Stimulated activated CD4-positive, alpha-beta T cell treated with anti-CD3 and anti-CD28 coated beads, Interleukin-2, amount 100 ng/mL, for 48 hours (primary cell): ENCODE results near the gene ENTPD8.
"Not testable (repeated sequence)": the region's sequence is repeated elsewhere in the genome, so short reads cannot be mapped to it uniquely, and the experiment has no call there.

ENCODE experiments used
- DNase-seq, 2 donors: peaks; one replicate each; pipeline ENCODE4 v3.0.0-alpha.2; 2020

The ENTPD8 gene

DNA sequence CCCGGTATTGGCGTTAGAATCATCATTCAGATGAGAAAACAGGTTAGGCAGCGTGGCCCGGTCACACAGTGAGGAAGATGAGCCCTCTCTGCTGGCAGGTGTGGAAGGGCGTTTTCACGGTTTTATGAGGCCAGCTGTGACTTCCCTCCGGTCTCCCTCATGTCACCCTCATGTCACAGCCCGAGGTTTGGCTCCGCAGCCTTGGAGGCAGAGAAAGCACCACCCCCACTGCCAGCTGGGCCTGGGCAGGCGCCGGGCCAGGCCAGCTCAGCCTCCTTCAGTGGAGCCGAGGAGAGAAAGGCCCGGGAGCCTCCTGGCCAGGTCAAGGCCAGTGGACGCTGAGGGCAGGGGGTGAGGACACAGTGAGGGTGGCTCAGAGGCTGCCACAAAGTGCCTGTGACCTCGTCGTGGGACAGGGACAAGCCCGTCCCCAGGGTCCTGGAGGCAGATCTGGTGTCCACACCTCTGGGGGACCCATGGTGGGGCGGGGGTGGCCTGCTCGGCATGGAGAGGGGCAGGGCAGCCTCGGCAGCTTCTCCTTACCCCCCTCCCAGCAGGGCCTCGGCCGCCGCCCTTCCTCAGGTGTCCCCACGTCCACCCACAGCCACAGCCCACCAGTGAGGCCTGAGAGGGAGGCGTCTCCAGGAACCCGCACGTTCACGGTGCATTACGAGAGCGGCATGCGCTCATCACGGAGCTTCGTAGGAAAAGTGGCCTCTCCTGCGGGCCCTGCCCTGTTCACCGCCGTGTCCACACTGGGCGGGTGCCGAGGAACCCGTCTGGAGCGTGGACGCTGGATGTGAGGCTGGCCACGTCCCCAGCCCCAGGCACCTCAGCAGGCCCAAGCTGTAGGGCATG, 50.4 kb downstream of the ENTPD8 start:
- no peak for DNase-seq

DNA sequence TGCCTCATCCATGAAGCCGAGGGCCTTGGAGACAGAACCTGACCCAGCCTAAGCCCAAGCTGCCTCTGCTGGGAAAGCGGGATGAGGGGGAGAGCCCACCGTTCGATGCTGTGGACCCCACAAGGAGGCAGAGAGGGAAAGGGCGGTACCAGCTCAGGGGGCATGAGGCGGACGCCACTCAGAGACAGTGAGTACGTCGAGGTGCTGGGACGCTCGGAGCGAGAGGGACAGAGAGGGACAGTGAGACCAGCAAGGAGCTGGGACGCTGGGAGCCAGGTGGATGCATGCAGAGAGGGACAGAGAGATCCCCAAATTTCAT, 51.8 kb downstream of the ENTPD8 start:
- no peak for DNase-seq

DNA sequence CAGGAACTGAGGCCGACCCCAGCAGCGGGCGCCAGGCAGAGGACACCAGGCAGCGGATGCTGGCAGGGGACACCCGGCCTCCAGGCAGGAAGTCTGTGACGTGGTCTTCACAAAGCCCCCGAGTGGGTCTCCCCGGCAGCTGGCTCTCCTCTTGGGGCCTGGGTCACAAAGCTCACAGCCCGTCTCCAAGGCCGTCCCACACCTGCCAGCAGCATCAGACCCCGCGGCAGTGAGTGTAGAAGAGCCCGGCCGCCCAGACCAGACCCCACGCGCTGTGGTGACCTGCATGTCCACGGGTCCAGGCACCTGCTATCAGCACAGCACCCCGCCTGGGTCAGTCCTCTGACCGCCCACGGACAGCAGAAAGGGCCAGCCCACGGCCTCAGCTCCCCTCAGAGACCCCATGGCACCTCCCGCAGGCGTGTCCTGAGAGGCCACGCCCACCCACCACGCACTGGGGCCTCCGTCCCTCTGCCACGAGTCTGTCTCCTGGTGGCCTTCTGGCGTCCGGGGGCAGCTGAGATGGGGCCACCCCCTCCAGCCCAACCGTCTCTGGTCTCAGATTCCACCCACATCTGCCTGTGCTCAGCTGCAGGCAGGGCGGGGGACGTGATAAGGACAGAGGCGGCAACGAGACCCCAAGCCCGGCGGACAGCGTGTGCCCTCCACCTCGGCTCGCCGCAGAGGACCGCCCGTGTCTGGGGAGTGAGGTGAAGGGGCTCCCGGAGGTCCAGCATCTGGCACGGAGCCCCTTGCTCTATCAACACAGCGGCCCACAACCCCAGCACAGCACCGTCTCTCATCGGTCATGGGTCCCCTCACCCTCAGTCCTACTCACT, 52.3 kb downstream of the ENTPD8 start:
- DNase-seq: no peak

DNA sequence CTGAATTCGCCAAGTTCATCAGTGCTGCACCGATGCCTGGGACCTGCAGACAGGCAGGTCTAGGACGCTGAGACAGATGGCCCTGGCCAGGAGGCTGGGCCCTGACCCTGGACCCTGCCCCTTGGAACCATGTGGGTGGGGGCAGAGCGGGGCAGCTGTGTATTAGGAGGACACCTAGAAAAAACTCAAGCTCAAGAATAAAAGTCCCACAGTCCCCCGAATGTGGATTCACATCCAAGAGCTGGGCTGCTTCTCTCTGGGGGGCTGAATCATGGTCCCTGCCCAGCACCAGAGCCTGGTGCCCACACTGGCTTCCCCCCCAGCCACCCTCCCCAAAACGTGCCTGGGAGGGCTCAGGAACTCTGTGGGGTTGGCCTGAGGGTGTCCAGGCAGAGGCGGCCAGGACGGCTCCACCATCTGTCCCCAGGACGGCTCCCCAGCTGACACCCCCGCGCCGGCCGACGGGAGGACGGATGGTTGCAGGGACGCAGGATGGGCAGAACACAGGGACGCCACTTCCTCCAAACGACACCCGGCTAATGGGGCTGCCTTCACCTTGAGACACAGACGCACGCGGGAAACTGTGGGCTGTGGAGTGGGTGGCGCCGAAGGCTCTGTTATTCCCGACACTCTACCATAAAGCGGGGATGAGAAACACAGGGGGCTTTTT, 53.1 kb downstream of the ENTPD8 start:
- no peak for DNase-seq

DNA sequence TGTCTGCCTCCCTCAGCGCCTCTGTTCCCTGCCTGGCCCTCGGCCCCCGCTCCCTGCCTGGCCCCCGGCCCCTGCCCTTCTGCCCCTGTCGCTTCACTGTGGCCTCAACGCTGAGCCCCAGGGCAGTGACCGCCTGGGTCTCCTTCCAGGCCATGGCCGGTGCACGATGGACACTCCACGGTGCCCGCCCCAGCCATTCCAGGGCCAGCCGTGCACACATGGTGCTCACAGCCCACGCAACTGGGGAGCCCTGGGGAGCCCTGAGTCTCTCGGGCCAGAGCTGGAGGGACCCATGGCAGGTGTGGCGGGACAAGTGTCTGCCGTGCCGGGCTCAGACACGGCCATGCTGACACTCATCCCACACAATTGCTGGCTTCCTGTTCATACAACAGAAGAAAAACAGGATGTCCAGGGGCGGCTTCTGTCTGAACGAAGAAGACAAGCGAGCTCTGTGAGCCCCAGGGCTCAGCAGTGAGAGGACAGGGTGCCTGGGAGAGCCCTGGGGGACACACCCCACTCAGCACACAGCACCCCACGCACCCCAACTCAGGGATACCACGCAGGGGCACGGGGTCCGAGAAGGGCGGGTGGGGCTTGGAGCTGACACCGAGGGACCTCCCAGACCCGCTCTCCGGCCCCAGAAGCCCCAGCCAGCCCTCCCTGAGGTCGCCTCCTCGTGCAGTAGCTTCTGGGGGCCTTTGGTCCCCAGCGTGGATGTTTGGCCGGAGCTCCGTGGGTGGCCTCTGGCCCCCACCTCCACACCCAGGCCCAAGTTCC, 53.9 kb downstream of the ENTPD8 start:
- DNase-seq: peak in 1 of 2 donors; percentile 58

DNA sequence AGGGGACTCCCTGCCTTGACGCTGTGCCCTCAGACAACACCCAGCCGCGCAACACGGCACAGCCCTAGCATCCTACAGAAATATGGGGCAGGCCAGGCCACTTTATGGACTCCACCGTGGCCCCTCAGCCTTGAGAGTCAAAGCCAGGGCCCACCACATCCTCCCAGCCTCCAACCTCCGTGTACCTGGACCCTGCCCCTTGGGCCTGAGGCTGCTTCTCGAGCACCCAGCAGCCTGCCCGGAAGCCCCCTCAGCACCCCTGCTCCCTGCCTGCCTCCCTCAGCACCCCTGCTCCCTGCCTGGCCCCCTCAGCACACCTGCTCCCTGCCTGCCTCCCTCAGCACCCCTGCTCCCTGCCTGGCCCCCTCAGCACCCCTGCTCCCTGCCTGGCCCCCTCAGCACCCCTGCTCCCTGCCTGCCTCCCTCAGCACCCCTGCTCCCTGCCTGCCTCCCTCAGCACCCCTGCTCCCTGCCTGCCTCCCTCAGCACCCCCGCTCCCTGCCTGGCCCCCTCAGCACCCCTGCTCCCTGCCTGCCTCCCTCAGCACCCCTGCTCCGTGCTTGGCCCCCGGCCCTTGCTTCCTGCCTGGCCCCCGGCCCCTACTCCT, 54.5 kb downstream of the ENTPD8 start:
- DNase-seq: not testable (repeated sequence)

DNA sequence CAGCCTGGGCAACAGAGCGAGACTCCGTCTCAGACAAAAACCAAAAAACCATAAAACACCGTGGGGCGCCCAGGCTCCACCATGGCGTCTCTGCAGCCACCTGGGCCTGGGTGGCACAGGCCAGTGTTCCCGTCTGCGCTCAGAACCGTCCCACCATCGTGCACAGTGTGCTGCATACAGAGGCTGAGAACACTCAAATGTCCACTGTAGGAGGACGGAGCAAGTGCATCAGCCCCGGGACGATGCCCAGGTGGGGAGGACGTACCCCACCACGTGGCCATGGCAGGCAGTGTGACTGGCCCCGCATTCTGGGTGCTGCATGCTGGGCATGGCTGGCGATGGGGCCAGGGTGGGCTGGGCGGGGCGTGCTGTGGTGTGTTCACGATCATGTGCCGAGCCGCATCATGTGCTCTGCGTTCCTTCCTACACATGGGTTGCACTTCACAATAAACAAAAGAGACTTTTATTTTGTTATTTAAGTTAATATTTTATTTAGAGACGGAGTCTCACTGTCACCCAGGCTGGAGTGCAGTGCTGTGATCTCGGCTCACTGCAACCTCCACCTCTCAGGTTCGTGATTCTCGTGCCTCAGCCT, 56.0 kb downstream of the ENTPD8 start:
- DNase-seq: no peak
